OCI-LY3 (cell line): Measurements from ENCODE around the gene NDUFB7.

Source experiments
- CTCF ChIP-seq: fragments of 200-600, 300-600 bp; sonication (generic); IDR thresholded peaks from 2 replicates; pipeline ENCODE4 v1.5.1; 2014; ENCODE audit warnings: antibody characterized with exemption, low read length, low read depth
- EZH2phosphoT487 ChIP-seq: fragments of 200-600 bp; shearing (Covaris generic); IDR thresholded peaks from 2 replicates; pipeline ENCODE4 v1.6.1; 2018; ENCODE audit warnings: antibody characterized with exemption, mixed run types, low read depth

- TF ChIP-seq CTCF, result no peak
- no peak for TF ChIP-seq EZH2phosphoT487
Measured at GRCh38 chr19:14616407-14616806, 44.5 kb upstream of the NDUFB7 start.
